ENCODE results near the gene KHDRBS2. TPM values are rescaled to one million over a fixed set of nuclear protein-coding genes. Genes with fewer than 3 reads are reported as not detected.

Gene KHDRBS2
- total RNA-seq, 4 donors from 2014 or later, result 0.47 to 23.9 (median 3.0) TPM

DNA sequence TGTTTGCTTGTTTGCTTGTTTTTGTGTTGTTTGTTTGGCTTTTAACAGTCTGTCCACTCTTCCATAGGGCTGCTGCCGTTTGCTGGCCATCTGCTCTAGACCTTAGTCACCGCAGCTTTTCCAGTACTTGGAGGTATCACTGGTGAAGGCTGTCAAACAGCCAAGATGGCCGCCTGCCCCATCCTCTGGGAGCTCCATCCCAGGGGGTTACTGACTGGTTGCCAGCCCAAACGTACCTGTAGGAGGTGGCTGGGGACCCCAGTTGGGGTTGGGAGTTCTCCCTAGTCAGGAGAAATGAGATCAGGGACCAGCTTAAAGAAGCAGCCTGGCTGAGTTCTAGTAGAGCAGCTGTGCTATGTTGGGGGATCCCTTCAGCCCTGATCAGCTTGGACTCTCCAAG lies 418.4 kb downstream of the KHDRBS2 start:
- H3K4me3 ChIP-seq, result no peak overlapping the region

DNA sequence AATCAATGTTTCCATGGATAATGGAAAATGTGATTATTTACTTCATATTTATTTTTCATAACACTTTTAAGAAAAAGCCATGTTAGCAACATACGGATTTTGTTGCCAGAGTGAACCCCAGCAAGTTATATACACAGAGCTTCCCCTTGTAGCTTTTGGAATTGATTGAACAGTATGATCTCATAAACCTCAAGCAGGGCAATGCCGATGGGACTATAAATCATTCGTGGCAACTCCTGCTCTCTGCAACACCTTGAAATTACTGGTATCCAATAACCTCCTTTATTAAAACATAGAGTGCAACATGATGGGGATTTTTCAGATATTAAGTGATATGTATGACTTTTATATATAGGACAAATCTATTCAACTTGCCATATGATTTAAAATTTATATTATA lies 428.5 kb downstream of the KHDRBS2 start:
- Histone ChIP-seq H3K27me3 (no peaks in the 10 kb centered on the region), H3K36me3 (no peaks in the 10 kb centered on the region), H3K9me3 (no peaks in the 10 kb centered on the region), H3K4me1 (no peaks in the 10 kb centered on the region), H3K4me3 (no peak overlapping the region), H3K27ac (no peak overlapping the region)
- TF ChIP-seq, protein P1, sequence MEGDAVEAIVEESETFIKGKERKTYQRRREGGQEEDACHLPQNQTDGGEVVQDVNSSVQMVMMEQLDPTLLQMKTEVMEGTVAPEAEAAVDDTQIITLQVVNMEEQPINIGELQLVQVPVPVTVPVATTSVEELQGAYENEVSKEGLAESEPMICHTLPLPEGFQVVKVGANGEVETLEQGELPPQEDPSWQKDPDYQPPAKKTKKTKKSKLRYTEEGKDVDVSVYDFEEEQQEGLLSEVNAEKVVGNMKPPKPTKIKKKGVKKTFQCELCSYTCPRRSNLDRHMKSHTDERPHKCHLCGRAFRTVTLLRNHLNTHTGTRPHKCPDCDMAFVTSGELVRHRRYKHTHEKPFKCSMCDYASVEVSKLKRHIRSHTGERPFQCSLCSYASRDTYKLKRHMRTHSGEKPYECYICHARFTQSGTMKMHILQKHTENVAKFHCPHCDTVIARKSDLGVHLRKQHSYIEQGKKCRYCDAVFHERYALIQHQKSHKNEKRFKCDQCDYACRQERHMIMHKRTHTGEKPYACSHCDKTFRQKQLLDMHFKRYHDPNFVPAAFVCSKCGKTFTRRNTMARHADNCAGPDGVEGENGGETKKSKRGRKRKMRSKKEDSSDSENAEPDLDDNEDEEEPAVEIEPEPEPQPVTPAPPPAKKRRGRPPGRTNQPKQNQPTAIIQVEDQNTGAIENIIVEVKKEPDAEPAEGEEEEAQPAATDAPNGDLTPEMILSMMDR (IDR thresholded peaks at IDR 0.05), result no peak
- TF ChIP-seq POLR2A (IDR thresholded peaks at IDR 0.05), result no peak
- no peak for DNase-seq

More for the DNA sequence above, 418.4 kb downstream of the KHDRBS2 start:
- H3K4me1 ChIP-seq, result no peaks in the 10 kb centered on the region
- TF ChIP-seq POLR2A (IDR thresholded peaks at IDR 0.05), result no peak
- TF ChIP-seq, protein P1 (IDR thresholded peaks at IDR 0.05), result no peak
- no peaks in the 10 kb centered on the region for H3K27me3 ChIP-seq
- no peaks in the 10 kb centered on the region for H3K36me3 ChIP-seq
- H3K9me3 ChIP-seq, result no peaks in the 10 kb centered on the region
- no peak overlapping the region for H3K27ac ChIP-seq
- no peak for DNase-seq

DNA sequence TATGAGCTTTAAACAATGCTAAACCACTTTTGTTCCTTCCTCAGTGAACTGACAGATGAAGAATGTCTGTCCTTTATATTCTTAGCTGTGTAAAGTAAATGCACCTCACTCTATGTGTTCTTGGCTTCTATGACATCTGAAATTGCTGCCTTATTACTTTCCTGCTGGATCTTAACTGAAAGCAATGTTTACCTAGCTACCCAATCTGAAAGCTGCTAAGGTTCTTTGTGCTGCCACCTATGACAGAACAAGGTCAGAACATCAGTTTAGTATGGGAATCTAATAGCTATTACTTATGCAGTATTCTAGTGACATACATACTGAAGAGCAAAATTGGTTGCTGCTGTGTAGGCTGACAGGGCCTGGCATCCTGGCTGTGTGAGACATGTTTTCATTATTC lies 444.1 kb downstream of the KHDRBS2 start:
- no peaks in the 10 kb centered on the region for H3K9me3 ChIP-seq
- H3K27ac ChIP-seq, result no peak overlapping the region
- TF ChIP-seq, protein P1 (IDR thresholded peaks at IDR 0.05), result no peak
- TF ChIP-seq POLR2A (IDR thresholded peaks at IDR 0.05), result no peak
- H3K4me3 ChIP-seq, result no peak overlapping the region
- DNase-seq, result no peak
- H3K27me3 ChIP-seq, result no peaks in the 10 kb centered on the region
- no peaks in the 10 kb centered on the region for H3K4me1 ChIP-seq
- no peaks in the 10 kb centered on the region for H3K36me3 ChIP-seq

DNA sequence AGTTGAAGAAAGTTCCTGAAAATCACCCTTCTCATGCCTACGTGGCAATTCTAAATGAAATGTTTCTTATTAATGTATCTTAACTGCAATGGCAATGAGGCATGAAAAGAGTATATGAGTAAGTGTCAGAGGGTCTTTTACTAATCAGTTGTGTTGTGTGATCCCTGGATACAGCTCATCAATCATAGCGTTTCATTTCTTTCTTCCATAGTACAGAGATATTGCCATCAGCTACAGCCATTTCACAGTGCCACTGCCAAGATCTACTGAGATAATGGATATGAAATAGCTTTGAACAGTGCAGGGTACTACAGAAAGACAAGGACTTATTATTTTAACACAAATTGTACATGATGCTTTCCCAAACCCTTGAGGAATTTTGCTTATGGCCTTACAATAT lies 450.8 kb downstream of the KHDRBS2 start:
- no peak for DNase-seq
- no peaks in the 10 kb centered on the region for H3K4me1 ChIP-seq
- TF ChIP-seq, protein P1 (IDR thresholded peaks at IDR 0.05), result no peak
- no peak for TF ChIP-seq POLR2A (IDR thresholded peaks at IDR 0.05)
- no peaks in the 10 kb centered on the region for H3K36me3 ChIP-seq
- no peaks in the 10 kb centered on the region for H3K27me3 ChIP-seq
- H3K4me3 ChIP-seq, result no peak overlapping the region
- no peak overlapping the region for H3K27ac ChIP-seq
- no peaks in the 10 kb centered on the region for H3K9me3 ChIP-seq

GRCh38 chr6:61833176-61833755 lies 452.8 kb downstream of the KHDRBS2 start:
- no peaks in the 10 kb centered on the region for H3K4me1 ChIP-seq
- no peak for DNase-seq
- no peaks in the 10 kb centered on the region for H3K9me3 ChIP-seq
- H3K27me3 ChIP-seq, result no peaks in the 10 kb centered on the region
- no peak overlapping the region for H3K27ac ChIP-seq
- no peaks in the 10 kb centered on the region for H3K36me3 ChIP-seq
- no peak overlapping the region for H3K4me3 ChIP-seq
- TF ChIP-seq, protein P1 (IDR thresholded peaks at IDR 0.05), result no peak
- no peak for TF ChIP-seq POLR2A (IDR thresholded peaks at IDR 0.05)

DNA sequence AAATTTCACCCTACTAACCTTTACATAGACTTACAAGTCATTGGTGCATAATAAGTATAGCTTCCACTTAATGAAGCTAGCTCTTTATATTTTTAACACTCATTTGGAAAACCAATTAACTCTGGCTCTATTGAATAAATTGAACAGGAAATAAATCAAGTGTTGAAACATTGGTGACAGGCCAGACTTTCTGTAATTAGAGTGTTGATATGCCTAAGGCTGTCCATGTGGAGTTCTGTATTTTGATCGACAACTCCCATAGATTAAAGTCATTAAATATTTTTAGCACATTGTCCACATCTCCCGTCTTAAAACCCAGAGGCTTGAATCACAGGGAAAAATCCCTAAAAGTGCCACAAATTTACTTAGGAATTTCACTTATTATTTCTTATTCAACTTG lies 468.3 kb downstream of the KHDRBS2 start:
- DNase-seq, result no peak
- Histone ChIP-seq H3K4me1 (no peaks in the 10 kb centered on the region), H3K4me3 (no peak overlapping the region), H3K27me3 (no peaks in the 10 kb centered on the region), H3K27ac (no peak overlapping the region), H3K36me3 (no peaks in the 10 kb centered on the region), H3K9me3 (no peaks in the 10 kb centered on the region)
- TF ChIP-seq POLR2A (IDR thresholded peaks at IDR 0.05), result no peak
- TF ChIP-seq, protein P1 (IDR thresholded peaks at IDR 0.05), result no peak

Measured in Peyer's patch (tissue), 4 donors.